HG03060 (cell line): ENCODE measurements around the gene CNTFR.

Experiments used
- ATAC-seq: cut with Tn5 transposase; IDR thresholded peaks from one replicate; pipeline ENCODE4 v1.9.1; 2021; ENCODE audit warnings: low read depth, moderate number of reproducible peaks; ENCODE audit not compliant: unreplicated experiment

CNTFR gene

GRCh38 chr9:34512131-34513078 is 77.1 kb downstream of the CNTFR start:
- no peak for ATAC-seq

GRCh38 chr9:34510497-34511468 is 78.7 kb downstream of the CNTFR start:
- no peak for ATAC-seq

- ATAC-seq: no peak
Observed at GRCh38 chr9:34508951-34509350, 80.6 kb downstream of the CNTFR start.

GRCh38 chr9:34508463-34508862 is 81.1 kb downstream of the CNTFR start:
- ATAC-seq: no peak

GRCh38 chr9:34507966-34508365 is 81.6 kb downstream of the CNTFR start:
- no peak for ATAC-seq

GRCh38 chr9:34507556-34507955 is 82.0 kb downstream of the CNTFR start:
- no peak for ATAC-seq

GRCh38 chr9:34506623-34507022 is 82.9 kb downstream of the CNTFR start:
- no peak for ATAC-seq

- ATAC-seq: no peak
Observed at GRCh38 chr9:34505370-34506120, 84.0 kb downstream of the CNTFR start.

- no peak for ATAC-seq
Observed at GRCh38 chr9:34503406-34503805, 86.1 kb downstream of the CNTFR start.

- ATAC-seq: no peak
Observed at GRCh38 chr9:34502891-34503290, 86.6 kb downstream of the CNTFR start.

- ATAC-seq: no peak
Observed at GRCh38 chr9:34502471-34502870, 87.1 kb downstream of the CNTFR start.

GRCh38 chr9:34501889-34502425 is 87.6 kb downstream of the CNTFR start:
- no peak for ATAC-seq
